GM18511 (cell line): ENCODE results near the gene COL23A1.
"Not testable (repeated sequence)": the region's sequence is repeated elsewhere in the genome, so short reads cannot be mapped to it uniquely, and the experiment has no call there.

Experiments
- ATAC-seq: cut with Tn5 transposase; IDR thresholded peaks from one replicate; pipeline ENCODE4 v1.9.1; 2021; ENCODE audit warnings: mild to moderate bottlenecking, moderate library complexity; ENCODE audit not compliant: unreplicated experiment

Gene COL23A1

GRCh38 chr5:178589180-178590140, 733 bp downstream of the COL23A1 start:
- no peak for ATAC-seq

- ATAC-seq = no peak
These were observed 1.4 kb downstream of the COL23A1 start for GRCh38 chr5:178588769-178589168.

GRCh38 chr5:178587763-178588611, 2.2 kb downstream of the COL23A1 start:
- no peak for ATAC-seq

DNA sequence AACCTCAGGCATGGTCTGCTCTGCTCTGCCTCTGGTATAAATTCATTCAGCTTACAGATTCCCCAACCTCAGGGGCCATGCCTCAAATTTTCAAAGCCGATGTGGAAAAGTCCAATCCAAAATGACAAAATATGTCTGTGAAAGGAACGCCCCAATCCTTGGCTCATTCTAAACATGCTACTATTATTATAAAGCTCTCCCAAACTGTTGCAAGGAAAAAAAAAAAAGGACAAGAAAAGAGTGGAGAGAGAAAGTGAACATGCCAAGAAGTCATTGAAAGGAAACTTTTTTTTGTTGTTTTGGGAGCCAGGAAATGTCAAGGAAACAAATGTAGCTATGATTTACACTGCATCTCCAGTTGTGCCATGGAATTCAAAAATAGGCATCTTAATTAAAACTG, 3.8 kb downstream of the COL23A1 start:
- no peak for ATAC-seq

DNA sequence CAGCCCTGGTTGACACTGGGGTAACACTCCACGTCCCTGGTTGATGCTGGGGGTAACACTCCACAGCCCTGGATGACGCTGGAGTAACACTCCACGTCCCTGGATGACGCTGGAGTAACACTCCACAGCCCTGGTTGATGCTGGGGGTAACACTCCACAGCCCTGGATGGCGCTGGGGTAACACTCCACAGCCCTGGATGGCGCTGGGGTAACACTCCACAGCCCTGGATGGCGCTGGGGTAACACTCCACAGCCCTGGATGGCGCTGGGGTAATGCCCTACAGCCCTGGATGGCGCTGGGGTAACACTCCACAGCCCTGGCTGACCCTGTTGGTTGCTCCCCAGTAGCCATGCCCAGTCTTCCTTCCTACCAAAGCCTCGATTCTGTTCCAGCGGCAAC, 4.8 kb downstream of the COL23A1 start:
- not testable (repeated sequence) for ATAC-seq

DNA sequence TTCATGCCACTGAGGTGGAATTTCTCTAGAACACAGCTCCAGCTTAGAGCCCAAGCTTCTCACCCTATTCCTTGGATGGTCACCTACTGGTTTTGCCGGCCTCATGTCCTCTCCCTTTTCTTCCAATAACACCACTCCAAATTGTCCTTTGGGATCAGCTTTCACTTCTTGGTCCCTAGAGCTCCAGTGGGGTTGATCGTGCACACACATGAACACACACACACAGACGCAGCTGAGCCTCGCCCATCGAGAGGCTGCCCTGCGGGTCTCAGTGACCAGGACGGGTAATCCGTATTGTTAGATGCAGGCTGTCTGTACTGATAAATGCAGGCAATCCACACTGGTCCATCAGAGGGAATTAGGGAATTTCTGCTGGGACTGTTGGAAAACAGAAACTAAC, 6.9 kb downstream of the COL23A1 start:
- no peak for ATAC-seq

DNA sequence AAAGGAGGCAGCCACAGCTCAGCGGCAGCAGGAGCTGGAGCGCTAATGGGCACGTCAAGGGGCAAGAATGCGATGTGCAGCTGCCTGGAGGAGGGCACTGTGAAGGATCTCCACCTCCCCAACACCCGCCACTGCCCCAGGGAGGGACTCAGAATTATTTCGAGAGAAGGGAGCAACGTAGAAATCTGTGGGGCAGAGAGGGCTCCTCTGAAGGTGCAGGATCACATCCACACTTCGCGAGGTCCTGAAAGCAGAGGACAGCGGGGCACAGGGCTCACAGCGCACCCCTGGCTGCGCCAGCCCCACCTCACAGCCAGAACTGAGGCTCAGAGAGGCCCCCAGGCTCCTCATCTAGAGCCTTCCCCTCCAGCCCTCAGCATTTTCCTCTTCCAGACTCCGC, 7.9 kb downstream of the COL23A1 start:
- ATAC-seq = no peak

- no peak for ATAC-seq
These were observed 8.6 kb downstream of the COL23A1 start for GRCh38 chr5:178581621-178582020.

DNA sequence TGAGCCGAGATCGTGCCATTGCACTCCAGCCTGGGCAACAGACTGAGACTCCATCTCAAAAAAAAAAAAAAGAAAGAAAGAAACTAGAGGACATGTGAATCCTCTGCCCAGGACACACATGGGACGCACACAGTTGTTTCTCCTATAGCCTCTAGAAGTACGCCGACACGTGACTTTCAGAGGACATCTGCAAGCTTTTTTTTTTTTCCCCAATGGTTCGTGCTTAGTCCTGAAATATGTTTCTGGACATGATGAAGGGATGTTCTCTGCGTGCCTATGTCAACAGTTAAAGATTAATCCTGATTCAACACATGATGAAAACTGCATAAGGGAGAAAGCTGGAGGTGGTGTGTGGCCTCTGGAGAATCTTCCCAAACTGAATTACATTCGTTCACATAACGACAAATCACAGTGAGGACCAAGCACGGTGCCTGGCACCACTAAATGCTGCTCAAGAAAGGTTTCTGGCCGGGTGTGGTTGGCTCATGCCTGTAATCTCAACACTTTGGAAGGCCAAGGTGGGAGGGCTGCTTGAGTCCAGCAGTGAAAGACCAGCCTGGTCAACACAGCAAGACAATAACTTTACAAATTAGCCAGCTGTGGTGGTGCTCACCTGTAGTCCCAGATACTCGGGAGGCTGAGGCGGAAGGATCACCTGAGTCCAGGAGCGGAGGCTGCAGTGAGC, 9.8 kb downstream of the COL23A1 start:
- no peak for ATAC-seq

- no peak for ATAC-seq
These were observed 12.2 kb downstream of the COL23A1 start for GRCh38 chr5:178577944-178578343.

DNA sequence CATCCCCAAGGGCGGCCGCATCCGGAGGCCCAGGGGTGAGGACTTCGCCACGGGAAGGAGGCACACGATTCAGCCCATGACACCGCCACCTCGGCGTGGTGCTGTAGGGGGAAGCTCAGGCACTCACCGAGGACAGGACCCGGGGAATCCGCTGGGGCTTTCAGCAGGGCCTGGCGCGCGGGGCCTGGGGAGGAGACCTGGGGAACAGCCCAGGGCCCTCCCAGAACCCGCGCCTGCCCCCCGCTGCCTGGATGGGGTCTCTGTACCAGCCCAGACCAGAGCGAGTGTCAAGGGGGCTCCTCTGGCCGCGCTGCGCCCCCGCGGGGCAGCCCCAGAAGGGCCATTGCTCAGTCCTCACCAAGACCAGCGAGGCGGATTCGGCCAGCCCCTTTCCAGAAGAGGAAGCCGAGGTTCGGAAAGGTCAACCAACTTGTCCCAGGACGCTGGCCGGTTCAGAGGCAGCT, 12.8 kb downstream of the COL23A1 start:
- no peak for ATAC-seq

- ATAC-seq = no peak
These were observed 13.4 kb downstream of the COL23A1 start for GRCh38 chr5:178576591-178577351.

DNA sequence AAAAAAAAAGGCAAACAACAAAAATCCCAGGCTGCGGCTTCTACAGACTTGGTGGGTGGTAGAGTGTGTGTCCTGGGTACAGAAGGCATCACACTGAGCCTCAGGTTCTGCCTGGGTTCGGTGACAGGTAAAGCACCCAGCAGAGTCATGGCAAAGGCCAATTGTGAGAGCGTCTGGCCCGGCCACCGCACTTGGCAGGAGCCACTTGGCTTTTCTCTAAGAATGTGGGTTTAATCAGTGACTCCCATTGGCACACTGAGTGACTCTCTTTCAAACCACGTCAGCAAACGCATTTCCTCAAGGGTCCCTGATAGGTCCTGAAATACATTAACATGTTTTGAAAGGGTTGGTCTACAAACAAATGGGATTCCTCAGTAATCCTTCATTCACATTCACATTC, 17.0 kb downstream of the COL23A1 start:
- ATAC-seq = no peak

GRCh38 chr5:178572617-178573016, 17.6 kb downstream of the COL23A1 start:
- no peak for ATAC-seq

GRCh38 chr5:178569485-178569884, 20.7 kb downstream of the COL23A1 start:
- no peak for ATAC-seq

GRCh38 chr5:178564811-178565550, 25.2 kb downstream of the COL23A1 start:
- ATAC-seq = no peak

GRCh38 chr5:178564397-178564796, 25.8 kb downstream of the COL23A1 start:
- ATAC-seq = no peak

DNA sequence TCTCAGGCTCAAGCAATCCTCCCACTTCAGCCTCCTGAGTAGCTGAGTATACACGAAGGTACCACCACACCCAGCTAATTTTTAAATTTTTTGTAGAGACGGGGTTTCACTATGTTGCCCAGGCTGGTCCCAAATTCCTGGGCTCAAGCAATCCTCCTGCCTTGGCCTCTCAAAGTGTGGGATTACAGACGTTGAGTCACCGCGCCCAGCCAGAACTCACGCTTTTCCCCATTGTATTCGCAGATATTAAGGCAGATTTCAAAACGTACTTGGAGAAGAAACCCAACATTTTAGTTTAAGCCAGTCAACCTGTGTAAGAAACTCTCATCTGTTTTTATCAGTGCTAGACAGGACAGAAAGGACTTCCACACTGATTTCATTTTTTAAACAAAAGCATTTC, 26.6 kb downstream of the COL23A1 start:
- no peak for ATAC-seq

GRCh38 chr5:178561746-178562264, 28.4 kb downstream of the COL23A1 start:
- ATAC-seq = no peak
